OCI-LY7 (cell line): Measurements from ENCODE around the gene NQO2. TPM values are rescaled to one million over a fixed set of nuclear protein-coding genes. Genes with fewer than 3 reads are reported as not detected.
A peak's percentile ranks its signal among the peaks of the same experiment; 100 is the strongest.

Experiments used
- BruUV-seq: library from RNA; stranded (reverse); fragments of 400-500 nt; replicated peaks from 2 replicates; lab custom pipeline; 2021; lab: Mats Ljungman, UMichigan
- CTCF ChIA-PET: fragments of 300-600 bp; sonication (Branson Sonifier 250); formaldehyde crosslinking; loops from one replicate; lab custom pipeline; 2022; ENCODE audit warnings: antibody characterized with exemption; ENCODE audit not compliant: unreplicated experiment; lab: Charles Lee
- POLR2A ChIA-PET: fragments of 300-600 bp; sonication (Branson Sonifier 250); formaldehyde crosslinking; loops from one replicate; lab custom pipeline; 2022; ENCODE audit warnings: antibody characterized with exemption; lab: Charles Lee
- DNase-seq: peaks from one replicate; pipeline ENCODE4 v3.0.0-alpha.2; 2015; ENCODE audit warnings: low spot score
- H2AFZ ChIP-seq: fragments of 200-600 bp; sonication (generic), shearing (Covaris generic); 2 replicates; pipeline ENCODE4 v1.6.1; 2014; ENCODE audit warnings: mild to moderate bottlenecking, antibody characterized with exemption, low read length, moderate library complexity
- H3K27ac ChIP-seq: fragments of 200-600 bp; sonication (generic); 2 replicates; pipeline ENCODE4 v1.5.1; 2014; ENCODE audit warnings: mixed run types, low read depth, mild to moderate bottlenecking, moderate library complexity, low read length, inconsistent platforms; ENCODE audit not compliant: poor library complexity, severe bottlenecking
- H3K36me3 ChIP-seq: fragments of 200-600 bp; sonication (generic); 2 replicates; pipeline ENCODE4 v1.6.1; 2014; ENCODE audit warnings: mild to moderate bottlenecking, antibody characterized with exemption, low read length, moderate library complexity, mixed read lengths; ENCODE audit not compliant: insufficient read depth
- H3K4me1 ChIP-seq: fragments of 200-600 bp; sonication (generic); 2 replicates; pipeline ENCODE4 v1.5.1; 2014; ENCODE audit warnings: mild to moderate bottlenecking, low read length; ENCODE audit not compliant: insufficient read depth, poor library complexity, severe bottlenecking
- H3K4me2 ChIP-seq: fragments of 200-600 bp; sonication (generic); 2 replicates; pipeline ENCODE4 v1.6.1; 2014; ENCODE audit warnings: mild to moderate bottlenecking, low read length
- H3K4me3 ChIP-seq: fragments of 200-600 bp; sonication (generic); 2 replicates; pipeline ENCODE4 v1.5.1; 2014; ENCODE audit warnings: mild to moderate bottlenecking, low read depth, low read length; ENCODE audit not compliant: poor library complexity, severe bottlenecking
- H3K79me2 ChIP-seq: fragments of 200-600 bp; sonication (generic); 2 replicates; pipeline ENCODE4 v1.6.1; 2016; ENCODE audit warnings: low read depth, mild to moderate bottlenecking, low read length, moderate library complexity, mixed read lengths; ENCODE audit not compliant: insufficient read depth
- H3K9me2 ChIP-seq: fragments of 200-600 bp; sonication (generic); 2 replicates; pipeline ENCODE4 v1.6.1; 2016; ENCODE audit warnings: mild to moderate bottlenecking, low read length, mixed read lengths; ENCODE audit not compliant: insufficient read depth
- H3K9me3 ChIP-seq: fragments of 200-600 bp; sonication (generic); 2 replicates; pipeline ENCODE4 v1.6.1; 2014; ENCODE audit warnings: mild to moderate bottlenecking, mixed run types, low read length, mixed read lengths
- H4K20me1 ChIP-seq: fragments of 200-600 bp; sonication (generic); 2 replicates; pipeline ENCODE4 v1.6.1; 2014; ENCODE audit warnings: mild to moderate bottlenecking, antibody characterized with exemption, low read length, moderate library complexity, mixed read lengths; ENCODE audit not compliant: insufficient read depth
- CTCF ChIP-seq: fragments of 200-600 bp; sonication (generic); conservative IDR thresholded peaks from 2 replicates; pipeline ENCODE4 v1.5.1; 2014; ENCODE audit warnings: mild to moderate bottlenecking, antibody characterized with exemption, low read length, moderate library complexity, mixed read lengths
- EZH2phosphoT487 ChIP-seq: fragments of 200-600 bp; sonication (generic); IDR thresholded peaks from 2 replicates; pipeline ENCODE4 v1.6.1; 2018; ENCODE audit warnings: low read depth, borderline replicate concordance, mild to moderate bottlenecking, mixed run types, antibody characterized with exemption, low read length, moderate library complexity, mixed read lengths
- intact Hi-C: fragments of 100-400 bp; cut with micrococcal nuclease; formaldehyde crosslinking; loops from one replicate; pipeline ENCODE4 v1.10.0; 2022; ENCODE audit not compliant: unreplicated experiment
- total RNA-seq, 2 experiments: library from RNA; depleted of rRNA in 1 of 2; stranded (reverse); fragments of >200 nt in 1 of 2; shearing (Covaris generic) in 1 of 2; gene quantifications; 2 replicates each; pipeline ENCODE4 v1.2.3, GENCODE V29; 2014 to 2022

NQO2 gene
- total RNA-seq, 2 experiments from 2014 or later: 8.4 to 9.9 TPM

- H4K20me1 ChIP-seq: no peaks in the 10 kb centered on the region
- no peak overlapping the region for H2AFZ ChIP-seq
- ChIA-PET CTCF (no interaction called here), POLR2A (interaction anchor here (0.5 to 2.4 kb wide), 8 partner anchors 12 to 218 kb away, joined by 3 to 11 read pairs (median 4); no protein-coding TSS in a partner anchor)
- no peaks in the 10 kb centered on the region for H3K36me3 ChIP-seq
- no peak overlapping the region for H3K4me2 ChIP-seq
- no peak for DNase-seq
- BruUV-seq: no TSS peak
- H3K79me2 ChIP-seq: no peaks in the 10 kb centered on the region
- H3K4me1 ChIP-seq: peaks cover 16% of the 10 kb centered on the region
- no peak overlapping the region for H3K27ac ChIP-seq
- no peaks in the 10 kb centered on the region for H3K9me2 ChIP-seq
- intact Hi-C loops: loop anchor here (10.0 kb wide), 2 partner anchors 248 to 368 kb away; no protein-coding TSS in a partner anchor
- no peak for TF ChIP-seq EZH2phosphoT487
- no peak for TF ChIP-seq CTCF
- H3K4me3 ChIP-seq: no peak overlapping the region
- H3K9me3 ChIP-seq: no peaks in the 10 kb centered on the region
These were observed 12.9 kb upstream of the NQO2 start for GRCh38 chr6:2986722-2987221.

GRCh38 chr6:2988094-2988425 lies 11.6 kb upstream of the NQO2 start:
- ChIA-PET CTCF (interaction anchor here (0.6 to 3.1 kb wide), 5 partner anchors 36 to 248 kb away, joined by 3 to 27 read pairs (median 5); no protein-coding TSS in a partner anchor), POLR2A (interaction anchor here (0.5 to 1.4 kb wide), 7 partner anchors 10 to 995 kb away, joined by 3 to 4 read pairs (median 3); no protein-coding TSS in a partner anchor)
- no peaks in the 10 kb centered on the region for H3K79me2 ChIP-seq
- peak overlapping the region; percentile 89 for H3K27ac ChIP-seq
- no peaks in the 10 kb centered on the region for H3K36me3 ChIP-seq
- peak overlapping the region; percentile 75 for H3K4me3 ChIP-seq
- peak; percentile 24 for DNase-seq
- intact Hi-C loops: loop anchor here (2.0 to 10.0 kb wide), 3 partner anchors 45 to 367 kb away; no protein-coding TSS in a partner anchor
- peaks cover 16% of the 10 kb centered on the region for H3K4me1 ChIP-seq
- H3K9me3 ChIP-seq: no peaks in the 10 kb centered on the region
- H2AFZ ChIP-seq: peak overlapping the region; percentile 96
- TF ChIP-seq EZH2phosphoT487: no peak
- peak; percentile 44 for TF ChIP-seq CTCF
- peak overlapping the region; percentile 94 for H3K4me2 ChIP-seq
- H4K20me1 ChIP-seq: no peaks in the 10 kb centered on the region
- no TSS peak for BruUV-seq
- no peaks in the 10 kb centered on the region for H3K9me2 ChIP-seq
